GM12878 (cell line): ENCODE results near the gene TTLL8. TPM values are rescaled to one million over a fixed set of nuclear protein-coding genes. Genes with fewer than 3 reads are reported as not detected.
A peak's percentile ranks its signal among the peaks of the same experiment; 100 is the strongest.

Source experiments
- CBX5 ChIP-seq: sonication (generic); IDR thresholded peaks from 2 replicates; pipeline ENCODE4 v1.6.1; 2016; ENCODE audit warnings: low read depth, moderate library complexity, mild to moderate bottlenecking, inconsistent platforms
- ESRRA ChIP-seq: IDR thresholded peaks from 2 replicates; pipeline ENCODE4 v1.6.1; 2012; ENCODE audit warnings: mild to moderate bottlenecking, low read length, improper control_type of control experiment
- FOS ChIP-seq: IDR thresholded peaks from 3 replicates; pipeline ENCODE4 v1.6.1; 2011; ENCODE audit warnings: borderline replicate concordance; ENCODE audit not compliant: insufficient read length; ENCODE audit errors: extremely low read depth
- IKZF1 ChIP-seq: fragments of 450-650 bp; conservative IDR thresholded peaks from 2 replicates; pipeline ENCODE4 v1.6.1; 2017; ENCODE audit warnings: antibody characterized with exemption, mild to moderate bottlenecking
- IRF4 ChIP-seq: IDR thresholded peaks from 2 replicates; pipeline ENCODE4 v1.6.1; 2011; ENCODE audit warnings: low read depth, low read length
- MEF2A ChIP-seq: IDR thresholded peaks from 2 replicates; pipeline ENCODE4 v1.6.1; 2011; ENCODE audit warnings: low read depth, mild to moderate bottlenecking, low read length, moderate library complexity; ENCODE audit not compliant: insufficient read depth
- MEF2B ChIP-seq: fragments of 450-650 bp; IDR thresholded peaks from 2 replicates; pipeline ENCODE4 v1.6.1; 2018; ENCODE audit warnings: mild to moderate bottlenecking, moderate library complexity; ENCODE audit not compliant: partially characterized antibody, poor library complexity, severe bottlenecking
- MTA2 ChIP-seq: fragments of 450-650 bp; IDR thresholded peaks from 2 replicates; pipeline ENCODE4 v1.6.1; 2016; ENCODE audit warnings: low read depth, mild to moderate bottlenecking, moderate library complexity
- MXI1 ChIP-seq: fragments of 150-350 bp; IDR thresholded peaks from 2 replicates; pipeline ENCODE4 v1.6.1; 2011; ENCODE audit warnings: low read depth, mild to moderate bottlenecking, inconsistent platforms, low read length, improper control_type of control experiment
- MYB ChIP-seq: fragments of 150-350 bp; IDR thresholded peaks from 2 replicates; pipeline ENCODE4 v1.6.1; 2014; ENCODE audit warnings: mild to moderate bottlenecking, low read depth, low read length, borderline replicate concordance
- RCOR1 ChIP-seq: conservative IDR thresholded peaks from 2 replicates; pipeline ENCODE4 v1.6.1; 2012; ENCODE audit warnings: low read depth, low read length, improper control_type of control experiment
- SIN3A ChIP-seq: IDR thresholded peaks from 2 replicates; pipeline ENCODE4 v1.6.1; 2012; ENCODE audit warnings: low read depth, low read length, improper control_type of control experiment
- SMAD1 ChIP-seq: fragments of 450-650 bp; IDR thresholded peaks from 2 replicates; pipeline ENCODE4 v1.6.1; 2018; ENCODE audit warnings: mild to moderate bottlenecking, low read depth; ENCODE audit not compliant: partially characterized antibody
- polyA plus RNA-seq, 11 experiments: library from polyadenylated mRNA; depleted of rRNA in 4 of 11; unstranded in 6 of 11; stranded (reverse) in 5 of 11; fragments of >200 nt; fragmentation: Nextera tagmentation in 4 of 11; fragmentation: Illumina TruSeq in 1 of 11; extraction: Ambion mirVana in 4 of 11; extraction: Trizol in 1 of 11; gene quantifications; 1 replicate in 1 of 11; 2 replicates in 10 of 11; pipeline versions ENCODE4 v1.2.1 to v1.2.3, GENCODE V29; 2011 to 2016; ENCODE audit warnings: inconsistent platforms in 2 of 11, missing spikeins in 2 of 11, low read depth in 1 of 11
- total RNA-seq, 4 experiments: library from RNA; depleted of rRNA in 3 of 4; stranded (reverse); fragments of >200 nt in 3 of 4; fragmentation: Illumina TruSeq in 1 of 4; extraction: Trizol in 1 of 4; gene quantifications; 2 replicates each; pipeline versions ENCODE4 v1.2.1 to v1.2.3, GENCODE V29; 2013 to 2021
- TF ChIP-seq, protein P1 (sequence below): fragments of 450-650 bp; IDR thresholded peaks from 2 replicates; pipeline ENCODE4 v1.6.1; 2017; ENCODE audit warnings: mild to moderate bottlenecking, low read depth, inconsistent platforms; ENCODE audit not compliant: poor library complexity, severe bottlenecking
- TF ChIP-seq, protein P2 (sequence below): IDR thresholded peaks from 2 replicates; pipeline ENCODE4 v1.6.1; 2011; ENCODE audit warnings: low read depth, mild to moderate bottlenecking, low read length, moderate library complexity, borderline replicate concordance; ENCODE audit errors: extremely low read depth
- TF ChIP-seq, protein P3 (sequence below): IDR thresholded peaks from 2 replicates; pipeline ENCODE4 v1.6.1; 2011; ENCODE audit warnings: mild to moderate bottlenecking, low read depth, low read length, moderate library complexity; ENCODE audit not compliant: insufficient replicate concordance
- TF ChIP-seq, protein P4 (sequence below): fragments of 450-650 bp; IDR thresholded peaks from 2 replicates; pipeline ENCODE4 v1.6.1; 2016; ENCODE audit warnings: mild to moderate bottlenecking
- TF ChIP-seq, protein P5 (sequence below): fragments of 450-650 bp; IDR thresholded peaks from 2 replicates; pipeline ENCODE4 v1.6.1; 2017; ENCODE audit warnings: mild to moderate bottlenecking, moderate library complexity

The TTLL8 gene
- total and polyA plus RNA-seq, 10 of the 15 experiments (the other 5 are each of a cell fraction or from before 2014, with no cell fraction given): not detected

DNA sequence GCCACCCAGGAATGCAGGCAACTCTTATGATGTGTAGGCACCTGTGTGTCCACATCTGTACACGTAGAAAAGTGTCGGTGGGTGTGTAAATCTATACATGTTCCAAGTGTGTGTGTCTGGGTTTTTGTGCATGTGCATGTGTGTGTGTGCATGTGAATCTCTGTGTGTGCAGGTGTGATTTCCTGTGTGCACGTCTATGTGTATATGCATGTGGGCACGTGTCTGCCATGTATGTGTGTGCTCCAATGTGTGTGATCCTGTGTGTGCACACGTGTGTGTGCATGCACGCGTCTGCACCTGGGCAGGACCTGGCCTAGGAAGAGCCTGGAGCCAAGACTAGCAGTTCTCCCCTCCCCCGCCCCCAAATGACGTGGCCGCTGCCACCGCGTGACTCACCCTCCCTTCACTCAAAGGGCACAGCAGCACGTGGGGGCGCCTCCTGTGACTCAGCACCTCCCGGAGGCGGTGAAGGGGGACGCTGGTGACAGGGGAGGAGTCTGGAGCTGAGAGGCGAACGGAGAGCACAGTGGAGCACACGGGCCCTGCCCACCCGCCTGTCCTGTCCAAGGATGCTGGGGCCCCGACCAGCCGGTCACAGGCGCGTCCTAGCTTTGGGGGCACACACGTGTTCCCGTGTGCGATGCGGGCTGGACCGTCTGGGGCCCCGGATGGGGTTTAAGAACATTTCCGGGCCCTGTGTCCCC is 87.4 kb downstream of the TTLL8 start (continued):
- TF ChIP-seq, protein P1, sequence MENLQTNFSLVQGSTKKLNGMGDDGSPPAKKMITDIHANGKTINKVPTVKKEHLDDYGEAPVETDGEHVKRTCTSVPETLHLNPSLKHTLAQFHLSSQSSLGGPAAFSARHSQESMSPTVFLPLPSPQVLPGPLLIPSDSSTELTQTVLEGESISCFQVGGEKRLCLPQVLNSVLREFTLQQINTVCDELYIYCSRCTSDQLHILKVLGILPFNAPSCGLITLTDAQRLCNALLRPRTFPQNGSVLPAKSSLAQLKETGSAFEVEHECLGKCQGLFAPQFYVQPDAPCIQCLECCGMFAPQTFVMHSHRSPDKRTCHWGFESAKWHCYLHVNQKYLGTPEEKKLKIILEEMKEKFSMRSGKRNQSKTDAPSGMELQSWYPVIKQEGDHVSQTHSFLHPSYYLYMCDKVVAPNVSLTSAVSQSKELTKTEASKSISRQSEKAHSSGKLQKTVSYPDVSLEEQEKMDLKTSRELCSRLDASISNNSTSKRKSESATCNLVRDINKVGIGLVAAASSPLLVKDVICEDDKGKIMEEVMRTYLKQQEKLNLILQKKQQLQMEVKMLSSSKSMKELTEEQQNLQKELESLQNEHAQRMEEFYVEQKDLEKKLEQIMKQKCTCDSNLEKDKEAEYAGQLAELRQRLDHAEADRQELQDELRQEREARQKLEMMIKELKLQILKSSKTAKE: no peak
- TF ChIP-seq MEF2B (peak; percentile 75), MTA2 (0 out of 2 replicates have a peak, but pooled peaks have one; percentile 19), IKZF1 (peak; percentile 54; the same call in 1 of the 2 replicates), ESRRA (peak; percentile 64; the same call in 1 of the 2 replicates), SIN3A (peak; percentile 90), MYB (no peak), MXI1 (peak; percentile 89), IRF4 (0 out of 2 replicates have a peak, but pooled peaks have one; percentile 27), SMAD1 (peak; percentile 86), RCOR1 (peak; percentile 88; the same call in 1 of the 2 replicates), MEF2A (0 out of 2 replicates have a peak, but pooled peaks have one; percentile 40), FOS (no peak), CBX5 (no peak)
- TF ChIP-seq, protein P2, sequence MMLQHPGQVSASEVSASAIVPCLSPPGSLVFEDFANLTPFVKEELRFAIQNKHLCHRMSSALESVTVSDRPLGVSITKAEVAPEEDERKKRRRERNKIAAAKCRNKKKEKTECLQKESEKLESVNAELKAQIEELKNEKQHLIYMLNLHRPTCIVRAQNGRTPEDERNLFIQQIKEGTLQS: peak; percentile 75; the same call in 1 of the 2 replicates
- TF ChIP-seq, protein P3, sequence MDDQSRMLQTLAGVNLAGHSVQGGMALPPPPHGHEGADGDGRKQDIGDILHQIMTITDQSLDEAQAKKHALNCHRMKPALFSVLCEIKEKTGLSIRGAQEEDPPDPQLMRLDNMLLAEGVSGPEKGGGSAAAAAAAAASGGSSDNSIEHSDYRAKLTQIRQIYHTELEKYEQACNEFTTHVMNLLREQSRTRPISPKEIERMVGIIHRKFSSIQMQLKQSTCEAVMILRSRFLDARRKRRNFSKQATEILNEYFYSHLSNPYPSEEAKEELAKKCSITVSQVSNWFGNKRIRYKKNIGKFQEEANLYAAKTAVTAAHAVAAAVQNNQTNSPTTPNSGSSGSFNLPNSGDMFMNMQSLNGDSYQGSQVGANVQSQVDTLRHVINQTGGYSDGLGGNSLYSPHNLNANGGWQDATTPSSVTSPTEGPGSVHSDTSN: peak; percentile 91
- TF ChIP-seq, protein P4, sequence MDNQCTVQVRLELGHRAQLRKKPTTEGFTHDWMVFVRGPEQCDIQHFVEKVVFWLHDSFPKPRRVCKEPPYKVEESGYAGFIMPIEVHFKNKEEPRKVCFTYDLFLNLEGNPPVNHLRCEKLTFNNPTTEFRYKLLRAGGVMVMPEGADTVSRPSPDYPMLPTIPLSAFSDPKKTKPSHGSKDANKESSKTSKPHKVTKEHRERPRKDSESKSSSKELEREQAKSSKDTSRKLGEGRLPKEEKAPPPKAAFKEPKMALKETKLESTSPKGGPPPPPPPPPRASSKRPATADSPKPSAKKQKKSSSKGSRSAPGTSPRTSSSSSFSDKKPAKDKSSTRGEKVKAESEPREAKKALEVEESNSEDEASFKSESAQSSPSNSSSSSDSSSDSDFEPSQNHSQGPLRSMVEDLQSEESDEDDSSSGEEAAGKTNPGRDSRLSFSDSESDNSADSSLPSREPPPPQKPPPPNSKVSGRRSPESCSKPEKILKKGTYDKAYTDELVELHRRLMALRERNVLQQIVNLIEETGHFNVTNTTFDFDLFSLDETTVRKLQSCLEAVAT: peak; percentile 55; the same call in 1 of the 2 replicates
- TF ChIP-seq, protein P5, sequence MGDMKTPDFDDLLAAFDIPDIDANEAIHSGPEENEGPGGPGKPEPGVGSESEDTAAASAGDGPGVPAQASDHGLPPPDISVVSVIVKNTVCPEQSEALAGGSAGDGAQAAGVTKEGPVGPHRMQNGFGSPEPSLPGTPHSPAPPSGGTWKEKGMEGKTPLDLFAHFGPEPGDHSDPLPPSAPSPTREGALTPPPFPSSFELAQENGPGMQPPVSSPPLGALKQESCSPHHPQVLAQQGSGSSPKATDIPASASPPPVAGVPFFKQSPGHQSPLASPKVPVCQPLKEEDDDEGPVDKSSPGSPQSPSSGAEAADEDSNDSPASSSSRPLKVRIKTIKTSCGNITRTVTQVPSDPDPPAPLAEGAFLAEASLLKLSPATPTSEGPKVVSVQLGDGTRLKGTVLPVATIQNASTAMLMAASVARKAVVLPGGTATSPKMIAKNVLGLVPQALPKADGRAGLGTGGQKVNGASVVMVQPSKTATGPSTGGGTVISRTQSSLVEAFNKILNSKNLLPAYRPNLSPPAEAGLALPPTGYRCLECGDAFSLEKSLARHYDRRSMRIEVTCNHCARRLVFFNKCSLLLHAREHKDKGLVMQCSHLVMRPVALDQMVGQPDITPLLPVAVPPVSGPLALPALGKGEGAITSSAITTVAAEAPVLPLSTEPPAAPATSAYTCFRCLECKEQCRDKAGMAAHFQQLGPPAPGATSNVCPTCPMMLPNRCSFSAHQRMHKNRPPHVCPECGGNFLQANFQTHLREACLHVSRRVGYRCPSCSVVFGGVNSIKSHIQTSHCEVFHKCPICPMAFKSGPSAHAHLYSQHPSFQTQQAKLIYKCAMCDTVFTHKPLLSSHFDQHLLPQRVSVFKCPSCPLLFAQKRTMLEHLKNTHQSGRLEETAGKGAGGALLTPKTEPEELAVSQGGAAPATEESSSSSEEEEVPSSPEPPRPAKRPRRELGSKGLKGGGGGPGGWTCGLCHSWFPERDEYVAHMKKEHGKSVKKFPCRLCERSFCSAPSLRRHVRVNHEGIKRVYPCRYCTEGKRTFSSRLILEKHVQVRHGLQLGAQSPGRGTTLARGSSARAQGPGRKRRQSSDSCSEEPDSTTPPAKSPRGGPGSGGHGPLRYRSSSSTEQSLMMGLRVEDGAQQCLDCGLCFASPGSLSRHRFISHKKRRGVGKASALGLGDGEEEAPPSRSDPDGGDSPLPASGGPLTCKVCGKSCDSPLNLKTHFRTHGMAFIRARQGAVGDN: peak; percentile 89; the same call in 1 of the 2 replicates
